LNCaP clone FGC (cell line): ENCODE data around the gene GRM4.

Experiments
- DNase-seq: peaks from one replicate; pipeline ENCODE4 v3.0.0-alpha.2; 2011; ENCODE audit warnings: low read depth
- H3K4me3 ChIP-seq: 2 replicates; pipeline ENCODE4 v1.5.1; 2011; ENCODE audit warnings: mild to moderate bottlenecking, low read depth, low read length, control low read depth
- CTCF ChIP-seq: IDR thresholded peaks from 2 replicates; pipeline ENCODE4 v1.5.1; 2012; ENCODE audit warnings: mild to moderate bottlenecking; ENCODE audit not compliant: control insufficient read depth, insufficient read depth; ENCODE audit errors: extremely low read depth

The GRM4 gene

GRCh38 chr6:34181908-34182307, 36.0 kb upstream of the GRM4 start:
- no peak for DNase-seq
- no peak overlapping the region for H3K4me3 ChIP-seq
- TF ChIP-seq CTCF: no peak

DNA sequence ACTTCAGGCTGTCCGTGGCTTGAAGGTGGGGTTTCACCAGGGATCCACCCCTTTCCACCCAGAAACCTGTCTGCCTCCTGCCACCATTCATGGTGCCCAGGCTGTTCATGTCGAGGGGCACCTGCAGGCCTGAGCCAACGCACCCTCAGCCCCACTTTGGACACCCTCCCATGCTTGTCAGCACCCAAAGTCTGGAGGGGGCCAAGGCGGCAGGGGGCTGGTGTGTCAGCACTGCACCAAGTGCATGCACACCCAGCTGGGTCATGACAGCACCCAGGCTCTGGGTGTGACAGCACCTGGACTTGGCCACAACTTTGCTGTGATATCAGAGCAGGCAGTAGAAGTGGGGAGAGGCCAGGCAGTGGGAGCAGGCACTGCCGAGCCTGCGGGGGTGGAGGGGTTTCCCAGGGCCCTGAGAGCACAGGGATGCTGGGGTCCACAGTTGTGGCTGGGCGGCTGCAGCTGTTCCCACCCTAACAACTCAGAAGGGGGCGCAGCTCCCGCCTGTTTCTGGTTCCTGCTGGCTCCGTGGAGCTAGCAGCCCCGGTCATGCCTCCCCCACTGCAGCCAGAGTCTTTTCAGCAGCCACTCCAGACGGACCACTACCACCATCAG, 33.3 kb upstream of the GRM4 start:
- DNase-seq: no peak
- TF ChIP-seq CTCF: no peak
- no peak overlapping the region for H3K4me3 ChIP-seq

- TF ChIP-seq CTCF: no peak
- H3K4me3 ChIP-seq: no peak overlapping the region
- DNase-seq: no peak
These were observed 32.6 kb upstream of the GRM4 start for GRCh38 chr6:34178357-34179105.

GRCh38 chr6:34177181-34177591, 31.3 kb upstream of the GRM4 start:
- H3K4me3 ChIP-seq: no peak overlapping the region
- no peak for DNase-seq
- no peak for TF ChIP-seq CTCF

- no peak for DNase-seq
- no peak for TF ChIP-seq CTCF
- H3K4me3 ChIP-seq: no peak overlapping the region
These were observed 30.6 kb upstream of the GRM4 start for GRCh38 chr6:34176261-34177031.

DNA sequence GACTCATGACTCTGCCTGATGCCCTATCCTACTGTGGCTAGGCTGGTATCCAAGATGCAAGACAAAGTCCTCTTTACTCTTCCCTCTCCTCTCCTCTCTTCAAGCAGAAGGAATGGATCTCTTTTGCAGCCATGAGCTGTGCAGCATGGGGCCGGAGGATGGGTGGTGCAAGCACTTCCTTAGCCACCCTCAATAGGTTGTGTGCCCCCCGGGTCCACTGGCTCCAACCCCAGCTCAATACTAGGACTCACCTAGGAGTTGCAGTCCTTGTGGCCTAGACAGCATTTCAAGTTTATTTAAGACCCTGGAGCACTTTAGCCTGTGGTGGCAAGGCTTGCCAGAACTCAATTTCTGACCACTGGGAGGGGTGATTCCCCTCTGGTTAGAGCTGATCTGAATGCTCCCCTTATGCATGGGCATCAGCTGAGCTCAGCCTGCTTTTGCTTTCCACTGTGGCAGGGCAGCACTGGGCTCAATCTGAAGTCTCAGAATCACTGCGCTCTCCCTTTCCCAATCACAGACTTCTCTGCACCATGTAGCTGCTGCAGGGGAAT, 29.0 kb upstream of the GRM4 start:
- no peak for TF ChIP-seq CTCF
- DNase-seq: no peak
- no peak overlapping the region for H3K4me3 ChIP-seq
